ENCODE data around the gene UBAP2L.

UBAP2L gene, protein sequence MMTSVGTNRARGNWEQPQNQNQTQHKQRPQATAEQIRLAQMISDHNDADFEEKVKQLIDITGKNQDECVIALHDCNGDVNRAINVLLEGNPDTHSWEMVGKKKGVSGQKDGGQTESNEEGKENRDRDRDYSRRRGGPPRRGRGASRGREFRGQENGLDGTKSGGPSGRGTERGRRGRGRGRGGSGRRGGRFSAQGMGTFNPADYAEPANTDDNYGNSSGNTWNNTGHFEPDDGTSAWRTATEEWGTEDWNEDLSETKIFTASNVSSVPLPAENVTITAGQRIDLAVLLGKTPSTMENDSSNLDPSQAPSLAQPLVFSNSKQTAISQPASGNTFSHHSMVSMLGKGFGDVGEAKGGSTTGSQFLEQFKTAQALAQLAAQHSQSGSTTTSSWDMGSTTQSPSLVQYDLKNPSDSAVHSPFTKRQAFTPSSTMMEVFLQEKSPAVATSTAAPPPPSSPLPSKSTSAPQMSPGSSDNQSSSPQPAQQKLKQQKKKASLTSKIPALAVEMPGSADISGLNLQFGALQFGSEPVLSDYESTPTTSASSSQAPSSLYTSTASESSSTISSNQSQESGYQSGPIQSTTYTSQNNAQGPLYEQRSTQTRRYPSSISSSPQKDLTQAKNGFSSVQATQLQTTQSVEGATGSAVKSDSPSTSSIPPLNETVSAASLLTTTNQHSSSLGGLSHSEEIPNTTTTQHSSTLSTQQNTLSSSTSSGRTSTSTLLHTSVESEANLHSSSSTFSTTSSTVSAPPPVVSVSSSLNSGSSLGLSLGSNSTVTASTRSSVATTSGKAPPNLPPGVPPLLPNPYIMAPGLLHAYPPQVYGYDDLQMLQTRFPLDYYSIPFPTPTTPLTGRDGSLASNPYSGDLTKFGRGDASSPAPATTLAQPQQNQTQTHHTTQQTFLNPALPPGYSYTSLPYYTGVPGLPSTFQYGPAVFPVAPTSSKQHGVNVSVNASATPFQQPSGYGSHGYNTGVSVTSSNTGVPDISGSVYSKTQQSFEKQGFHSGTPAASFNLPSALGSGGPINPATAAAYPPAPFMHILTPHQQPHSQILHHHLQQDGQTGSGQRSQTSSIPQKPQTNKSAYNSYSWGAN

GRCh38 chr1:154220071-154220969 is at the start of gene UBAP2L:
Gene UBAP2L (plus strand): TSS chr1:154220955. CDS start chr1:154225124, 4,169 bp downstream.
- peak; percentile 99 for DNase-seq (ENCODE audit: low read depth)

- no peak for DNase-seq (ENCODE audit: low read depth)
Observed at GRCh38 chr1:154171223-154171583, 49.6 kb upstream of the UBAP2L start.

DNA sequence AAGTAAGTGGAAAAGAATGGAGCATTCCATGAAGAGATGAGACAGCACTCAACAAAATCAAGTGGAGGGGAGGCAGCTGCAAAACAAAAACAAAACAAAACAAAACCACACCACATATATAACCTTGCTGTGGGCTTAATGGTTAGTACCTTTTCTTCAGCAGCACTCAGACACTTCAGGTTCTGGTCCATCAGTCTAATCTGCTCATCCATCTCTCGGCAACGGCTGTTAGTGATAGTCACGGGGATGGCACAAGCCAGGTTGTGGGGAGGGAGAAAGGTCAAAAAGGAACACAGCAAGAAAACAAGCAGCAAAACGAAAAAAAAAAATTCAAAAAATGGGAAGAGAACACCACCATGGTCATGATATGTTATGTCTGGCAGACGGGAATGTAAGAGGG is 48.9 kb upstream of the UBAP2L start:
- no peak for DNase-seq (ENCODE audit: low read depth)

GRCh38 chr1:154174654-154175053 is 46.1 kb upstream of the UBAP2L start:
- no peak for DNase-seq (ENCODE audit: low read depth)

GRCh38 chr1:154176337-154176736 is 44.4 kb upstream of the UBAP2L start:
- DNase-seq (ENCODE audit: low read depth): peak; percentile 88

DNA sequence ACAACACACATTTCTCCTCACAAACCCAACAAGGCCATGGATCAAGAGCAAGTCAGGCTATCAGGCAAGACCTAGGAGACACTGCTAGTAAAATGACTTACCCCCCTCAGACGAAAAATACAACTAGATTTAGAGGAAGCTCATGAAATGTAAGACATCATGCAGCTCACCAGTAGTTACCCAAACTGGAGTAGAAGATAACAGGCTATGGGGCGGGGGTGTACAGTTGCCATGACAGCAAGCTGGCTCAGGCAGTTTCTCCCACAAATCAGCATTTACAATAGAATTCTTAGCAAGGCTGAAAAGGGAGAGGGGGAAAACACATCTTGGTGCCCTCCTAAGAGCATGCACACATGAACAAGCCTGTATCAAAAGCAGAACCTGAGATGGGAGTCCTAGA is 42.7 kb upstream of the UBAP2L start:
- no peak for DNase-seq (ENCODE audit: low read depth)

DNA sequence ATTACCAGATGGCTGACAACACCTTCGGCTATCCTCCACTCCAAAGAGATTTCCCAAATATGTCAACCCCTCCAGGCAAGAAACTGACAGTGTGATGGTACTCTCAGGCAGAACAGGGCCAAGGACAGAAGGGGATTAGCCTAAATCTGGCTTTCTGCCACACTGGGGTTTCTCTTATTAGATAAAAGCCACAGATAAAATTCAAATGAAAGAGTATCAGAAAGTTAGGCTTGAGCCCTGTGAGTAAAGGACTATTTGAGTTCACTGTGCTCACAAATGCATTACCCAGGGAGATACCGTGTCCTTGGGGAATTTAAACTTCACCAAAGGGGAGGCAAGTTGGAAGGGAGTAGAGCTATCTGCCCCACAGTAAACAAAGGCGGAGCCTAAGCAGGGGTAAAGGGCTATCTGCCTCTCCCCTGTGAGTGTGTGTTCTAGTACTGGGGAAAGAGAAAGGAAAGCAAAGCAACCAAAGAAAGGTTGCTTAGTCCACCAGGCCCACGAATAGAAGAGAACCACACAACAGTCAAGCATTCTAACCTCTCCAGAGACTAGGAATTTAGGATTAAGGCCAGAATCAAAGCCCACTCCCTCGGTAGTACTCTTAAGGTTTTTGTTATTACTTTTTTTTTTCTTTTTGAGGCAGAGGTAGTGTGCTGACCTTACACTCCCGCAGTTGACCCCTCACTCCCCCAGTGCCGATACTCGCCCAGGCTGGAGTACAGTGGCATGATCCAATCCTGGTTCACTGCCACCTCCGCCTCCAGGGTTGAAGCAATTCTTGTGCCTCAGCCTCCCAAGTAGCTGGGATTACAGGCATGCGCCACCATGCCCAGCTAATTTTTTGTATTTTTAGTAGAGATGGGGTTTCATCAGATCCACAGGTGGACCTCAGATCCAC is 41.6 kb upstream of the UBAP2L start:
- DNase-seq (ENCODE audit: low read depth): peak; percentile 15

- DNase-seq (ENCODE audit: low read depth): no peak
Observed at GRCh38 chr1:154179946-154180687, 40.6 kb upstream of the UBAP2L start.

DNA sequence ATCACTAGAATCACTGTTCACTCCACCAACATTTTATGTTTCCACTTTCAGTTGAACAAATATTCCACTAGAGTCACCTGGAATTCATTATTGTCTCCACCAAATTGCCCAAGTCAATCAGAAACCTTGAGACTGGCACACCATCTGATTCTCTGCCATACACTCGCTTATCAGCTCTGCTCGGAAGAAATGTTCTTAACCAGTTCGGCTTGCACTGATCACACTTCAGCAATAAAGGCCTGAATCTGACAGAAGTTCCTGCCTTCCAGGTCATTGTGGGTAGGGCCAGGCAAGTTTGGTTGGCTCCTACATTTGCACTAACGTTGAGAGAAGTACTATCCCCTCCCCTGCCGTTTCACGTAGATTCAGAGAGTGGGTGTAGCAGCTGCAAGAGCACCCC is 38.8 kb upstream of the UBAP2L start:
- no peak for DNase-seq (ENCODE audit: low read depth)

GRCh38 chr1:154182344-154183045 is 38.3 kb upstream of the UBAP2L start:
- peak; percentile 80 for DNase-seq (ENCODE audit: low read depth)

- DNase-seq (ENCODE audit: low read depth): peak; percentile 97
Observed at GRCh38 chr1:154183046-154183915, 37.5 kb upstream of the UBAP2L start.

GRCh38 chr1:154186177-154186576 is 34.6 kb upstream of the UBAP2L start:
- peak; percentile 60 for DNase-seq (ENCODE audit: low read depth)

DNA sequence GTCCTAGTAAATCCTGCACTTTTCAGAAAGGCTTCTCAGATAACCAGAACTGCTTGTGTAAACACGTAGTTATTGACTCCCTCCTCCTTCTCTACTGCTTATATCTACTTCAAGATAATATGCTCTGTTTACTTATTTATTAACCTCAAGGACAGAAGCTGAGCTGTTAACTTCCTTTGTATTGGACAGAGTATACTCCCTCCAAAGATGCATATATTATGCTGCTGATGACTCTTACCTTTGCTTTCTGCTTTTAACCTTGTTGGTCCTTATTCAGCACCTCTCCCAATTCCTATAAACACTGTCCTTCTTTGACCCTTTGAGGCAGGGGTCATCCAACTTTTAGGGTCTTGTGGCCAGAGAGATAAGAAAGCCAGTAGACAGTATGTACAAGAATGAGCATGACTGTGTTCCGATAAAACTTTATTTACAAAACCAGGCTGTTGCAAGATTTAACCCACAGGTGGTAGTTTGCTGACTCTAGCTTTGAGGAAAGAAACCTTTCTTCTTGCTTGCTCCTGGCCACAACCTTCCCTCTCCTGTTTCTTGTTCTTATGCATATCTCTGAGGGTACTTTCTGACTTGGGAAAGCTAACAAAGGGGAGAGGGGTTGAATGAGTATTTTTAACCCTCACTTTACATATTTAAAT is 33.8 kb upstream of the UBAP2L start:
- DNase-seq (ENCODE audit: low read depth): no peak

GRCh38 chr1:154190550-154190949 is 30.2 kb upstream of the UBAP2L start:
- peak; percentile 89 for DNase-seq (ENCODE audit: low read depth)

DNA sequence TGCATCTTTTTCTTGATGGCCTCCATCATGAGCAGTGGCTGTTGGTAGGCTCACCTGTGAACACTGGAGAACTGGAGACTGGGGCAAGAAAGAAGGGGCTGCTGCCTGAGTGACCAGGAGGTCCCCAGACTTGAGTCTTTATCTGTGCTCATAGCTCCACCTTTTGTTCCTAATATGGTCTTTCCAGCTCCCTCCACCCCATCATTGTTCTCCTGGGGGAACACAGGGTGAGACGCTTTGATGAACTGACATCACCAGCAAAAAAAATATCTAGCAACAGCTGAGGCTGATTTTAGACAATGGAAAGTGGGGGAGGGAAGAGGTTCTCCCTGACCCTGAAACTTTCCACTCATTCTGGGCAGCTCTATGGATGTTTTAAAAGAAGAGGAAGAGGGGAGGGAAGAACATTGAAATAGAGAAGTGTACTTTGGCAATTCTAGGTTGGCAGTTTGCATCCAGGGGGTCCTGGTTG is 28.7 kb upstream of the UBAP2L start, which contains the start of gene TPM3:
Gene TPM3 (minus strand): TSS at position 111 of the 472 bp plus-strand sequence. CDS start 82 bp downstream, at position 29.
- DNase-seq (ENCODE audit: low read depth): no peak

GRCh38 chr1:154192476-154192875 is 28.3 kb upstream of the UBAP2L start:
- DNase-seq (ENCODE audit: low read depth): no peak

DNA sequence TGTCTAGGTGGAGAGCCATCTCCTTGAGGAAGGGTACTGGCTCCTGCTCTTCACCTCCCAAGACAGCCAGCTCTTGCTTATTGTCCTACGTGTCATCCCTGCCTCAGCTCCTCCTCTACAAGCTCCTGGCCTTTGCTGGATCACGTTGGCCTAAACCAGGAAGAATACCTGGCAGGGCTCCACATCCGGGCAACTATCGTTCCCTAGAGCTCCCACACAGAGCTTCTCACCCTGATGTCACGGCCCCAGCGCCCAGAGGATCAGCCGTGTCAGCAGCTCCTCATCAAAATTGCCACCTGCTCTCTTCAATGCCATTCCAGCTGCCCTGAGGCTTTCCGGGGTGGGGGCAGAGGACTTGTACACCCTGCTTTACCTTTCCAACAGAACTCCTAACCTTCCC is 26.9 kb upstream of the UBAP2L start:
- peak; percentile 48 for DNase-seq (ENCODE audit: low read depth)
